Neutrophil (primary cell): ENCODE data around the gene CPLANE1.

Source experiments
- H3K27ac ChIP-seq: fragments of 200-600 bp; sonication (generic); 2 replicates; pipeline ENCODE4 v1.5.1; 2016; ENCODE audit warnings: mild to moderate bottlenecking, moderate library complexity
- H3K27me3 ChIP-seq: fragments of 200-600 bp; sonication (generic); 2 replicates; pipeline ENCODE4 v1.6.0; 2016; ENCODE audit warnings: mild to moderate bottlenecking
- H3K36me3 ChIP-seq: fragments of 200-600 bp; sonication (generic); 2 replicates; pipeline ENCODE4 v1.5.1; 2017
- H3K4me1 ChIP-seq, 2 experiments: fragments of 200-600 bp in 1 of 2; sonication (generic) in 1 of 2; 1 replicate in 1 of 2; 2 replicates in 1 of 2; pipeline versions ENCODE4 v1.5.1 to v1.6.1; 2013 to 2016; ENCODE audit warnings: low read depth in 1 of 2, low read length in 1 of 2, mild to moderate bottlenecking in 1 of 2, moderate library complexity in 1 of 2; ENCODE audit not compliant: control insufficient read depth in 1 of 2, insufficient read depth in 1 of 2
- H3K4me3 ChIP-seq, 2 experiments: fragments of 200-600 bp in 1 of 2; sonication (generic) in 1 of 2; 1 replicate in 1 of 2; 2 replicates in 1 of 2; pipeline ENCODE4 v1.5.1; 2013 to 2016; ENCODE audit warnings: low read depth in 1 of 2, low read length in 1 of 2, mild to moderate bottlenecking in 1 of 2, moderate library complexity in 1 of 2
- H3K9me3 ChIP-seq: fragments of 200-600 bp; sonication (generic); 2 replicates; pipeline ENCODE4 v1.5.1; 2016
- CTCF ChIP-seq: fragments of 200-600 bp; sonication (generic); IDR thresholded peaks from 2 replicates; pipeline ENCODE4 v1.5.1; 2016; ENCODE audit warnings: antibody characterized with exemption

Gene CPLANE1

GRCh38 chr5:37060030-37060429, 189.1 kb downstream of the CPLANE1 start:
- TF ChIP-seq CTCF = no peak
- H3K4me3 ChIP-seq = no peak overlapping the region
- H3K27ac ChIP-seq = no peak overlapping the region
- H3K9me3 ChIP-seq = no peaks in the 10 kb centered on the region
- no peaks in the 10 kb centered on the region for H3K4me1 ChIP-seq
- H3K27me3 ChIP-seq = no peaks in the 10 kb centered on the region
- H3K36me3 ChIP-seq = peaks cover 90% of the 10 kb centered on the region

- Histone ChIP-seq H3K4me3 (no peak overlapping the region), H3K9me3 (no peaks in the 10 kb centered on the region), H3K36me3 (peaks cover 90% of the 10 kb centered on the region), H3K27ac (no peak overlapping the region), H3K27me3 (no peaks in the 10 kb centered on the region), H3K4me1 (no peaks in the 10 kb centered on the region)
- no peak for TF ChIP-seq CTCF
These were observed 192.4 kb downstream of the CPLANE1 start for GRCh38 chr5:37056762-37057161.
